ENCODE data around the gene TLR6.

- TF ChIP-seq POLR2A (IDR thresholded peaks at IDR 0.05; ENCODE audit: low read depth, low read length) (no peak), POLR2AphosphoS5 (IDR thresholded peaks at IDR 0.05; ENCODE audit: low read depth, low read length) (no peak), TAF1 (IDR thresholded peaks at IDR 0.05; ENCODE audit: low read depth, low read length) (no peak), SPI1 (IDR thresholded peaks at IDR 0.05; ENCODE audit: low read depth, low read length) (no peak)
Observed at GRCh38 chr4:38832206-38832605, 24.4 kb downstream of the TLR6 start.
